Tibial nerve (tissue), 4 donors: ENCODE data around the gene WDR70.

Experiments used
- EP300 ChIP-seq, 2 donors: sonication (generic); formaldehyde crosslinking; IDR thresholded peaks; one replicate each; pipeline ENCODE4 v1.6.1; 2017; ENCODE audit warnings: antibody characterized with exemption in 2 of 2, mild to moderate bottlenecking in 1 of 2
- TF ChIP-seq, protein P1 (sequence below), 5 experiments: fragments of 200-600 bp in 3 of 5; fragments of 450-650 bp in 2 of 5; sonication (generic) in 3 of 5; IDR thresholded peaks; one replicate each; pipeline ENCODE4 v1.5.1; 2016 to 2019; ENCODE audit warnings: antibody characterized with exemption in 5 of 5, mild to moderate bottlenecking in 3 of 5, moderate library complexity in 2 of 5

DNA sequence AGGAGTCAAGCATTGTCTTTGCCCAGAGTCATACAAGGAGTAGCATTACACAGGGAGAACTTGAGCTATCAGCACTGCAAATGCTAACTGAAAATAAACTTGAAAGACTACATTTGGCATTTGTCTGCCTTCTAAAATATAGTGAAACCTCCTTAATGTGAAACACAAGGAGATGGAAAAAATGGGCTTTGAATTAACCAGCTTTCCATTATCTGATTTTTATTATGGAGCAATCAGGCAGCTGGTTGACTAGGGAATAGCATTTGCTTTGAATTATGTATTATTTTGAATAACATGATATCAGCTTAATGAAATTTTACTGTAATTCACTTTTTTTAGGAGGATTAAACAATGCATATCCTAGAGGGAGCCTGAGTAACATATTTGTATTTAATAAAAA lies 329.9 kb downstream of the WDR70 start:
- TF ChIP-seq EP300 (IDR thresholded peaks at IDR 0.05) = no peak
- TF ChIP-seq, protein P1, sequence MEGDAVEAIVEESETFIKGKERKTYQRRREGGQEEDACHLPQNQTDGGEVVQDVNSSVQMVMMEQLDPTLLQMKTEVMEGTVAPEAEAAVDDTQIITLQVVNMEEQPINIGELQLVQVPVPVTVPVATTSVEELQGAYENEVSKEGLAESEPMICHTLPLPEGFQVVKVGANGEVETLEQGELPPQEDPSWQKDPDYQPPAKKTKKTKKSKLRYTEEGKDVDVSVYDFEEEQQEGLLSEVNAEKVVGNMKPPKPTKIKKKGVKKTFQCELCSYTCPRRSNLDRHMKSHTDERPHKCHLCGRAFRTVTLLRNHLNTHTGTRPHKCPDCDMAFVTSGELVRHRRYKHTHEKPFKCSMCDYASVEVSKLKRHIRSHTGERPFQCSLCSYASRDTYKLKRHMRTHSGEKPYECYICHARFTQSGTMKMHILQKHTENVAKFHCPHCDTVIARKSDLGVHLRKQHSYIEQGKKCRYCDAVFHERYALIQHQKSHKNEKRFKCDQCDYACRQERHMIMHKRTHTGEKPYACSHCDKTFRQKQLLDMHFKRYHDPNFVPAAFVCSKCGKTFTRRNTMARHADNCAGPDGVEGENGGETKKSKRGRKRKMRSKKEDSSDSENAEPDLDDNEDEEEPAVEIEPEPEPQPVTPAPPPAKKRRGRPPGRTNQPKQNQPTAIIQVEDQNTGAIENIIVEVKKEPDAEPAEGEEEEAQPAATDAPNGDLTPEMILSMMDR (IDR thresholded peaks at IDR 0.05) = no peak
